K562 (cell line): ENCODE measurements around the gene COQ8B. TPM values are rescaled to one million over a fixed set of nuclear protein-coding genes. Genes with fewer than 3 reads are reported as not detected.

Experiments
- ADNP ChIP-seq: fragments of 200-800 bp; sonication (Bioruptor generic); IDR thresholded peaks from 2 replicates; pipeline ENCODE4 v1.6.1; 2016; ENCODE audit warnings: missing genetic modification characterization, missing compliant biosample characterization
- ARID1B ChIP-seq: fragments of 450-650 bp; IDR thresholded peaks from 2 replicates; pipeline ENCODE4 v1.6.1; 2016; ENCODE audit warnings: antibody characterized with exemption, mild to moderate bottlenecking, inconsistent platforms
- CC2D1A ChIP-seq: fragments of 450-650 bp; IDR thresholded peaks from 2 replicates; pipeline ENCODE4 v1.6.1; 2017; ENCODE audit warnings: mild to moderate bottlenecking
- CHD2 ChIP-seq: IDR thresholded peaks from 2 replicates; pipeline ENCODE4 v1.6.1; 2011; ENCODE audit warnings: low read depth, low read length
- DPF2 ChIP-seq: fragments of 450-650 bp; IDR thresholded peaks from 2 replicates; pipeline ENCODE4 v1.6.1; 2016
- HCFC1 ChIP-seq: IDR thresholded peaks from 2 replicates; pipeline ENCODE4 v1.6.1; 2012; ENCODE audit warnings: low read depth, low read length, improper control_type of control experiment
- HDAC2 ChIP-seq: fragments of 450-650 bp; IDR thresholded peaks from 2 replicates; pipeline ENCODE4 v1.6.1; 2016; ENCODE audit warnings: mild to moderate bottlenecking
- HNRNPK ChIP-seq: fragments of 200-400 bp; formaldehyde crosslinking; IDR thresholded peaks from one replicate; pipeline ENCODE4 v1.6.1; 2018; ENCODE audit warnings: mild to moderate bottlenecking, low read depth, low read length; ENCODE audit not compliant: poor library complexity, severe bottlenecking
- HOXB6 ChIP-seq: fragments of 250-450 bp; sonication (Bioruptor Pico); IDR thresholded peaks from 2 replicates; pipeline ENCODE4 v1.5.1; 2022; ENCODE audit warnings: mild to moderate bottlenecking, borderline replicate concordance
- MECOM ChIP-seq: fragments of 250-450 bp; sonication (Bioruptor Pico); IDR thresholded peaks from 2 replicates; pipeline ENCODE4 v1.8.0; 2022; ENCODE audit warnings: inconsistent platforms
- MXI1 ChIP-seq: IDR thresholded peaks from 2 replicates; pipeline ENCODE4 v1.6.1; 2011; ENCODE audit warnings: low read depth, mild to moderate bottlenecking, improper control_type of control experiment, low read length
- PPARD ChIP-seq: fragments of 250-450 bp; sonication (Bioruptor Pico); IDR thresholded peaks from 2 replicates; pipeline ENCODE4 v1.8.0; 2022; ENCODE audit warnings: inconsistent platforms, mild to moderate bottlenecking, moderate library complexity
- SETDB1 ChIP-seq: IDR thresholded peaks from one replicate; pipeline ENCODE4 v1.6.1; 2012; ENCODE audit warnings: low read length, control low read depth, inconsistent platforms
- SP2 ChIP-seq: IDR thresholded peaks from 2 replicates; pipeline ENCODE4 v1.6.1; 2011; ENCODE audit warnings: mild to moderate bottlenecking, low read depth, low read length, moderate library complexity; ENCODE audit not compliant: poor library complexity, severe bottlenecking; ENCODE audit errors: extremely low read depth
- SREBF1 ChIP-seq: fragments of 150-350 bp; IDR thresholded peaks from 2 replicates; pipeline ENCODE4 v1.6.1; 2014; ENCODE audit warnings: antibody characterized with exemption, low read depth, low read length, borderline replicate concordance
- STAT5B ChIP-seq: fragments of 250-450 bp; sonication (Bioruptor Pico); IDR thresholded peaks from 2 replicates; pipeline ENCODE4 v1.8.0; 2021; ENCODE audit warnings: mild to moderate bottlenecking, inconsistent platforms
- TSC22D4 ChIP-seq: fragments of 450-650 bp; IDR thresholded peaks from 2 replicates; pipeline ENCODE4 v1.6.1; 2016; ENCODE audit warnings: missing genetic modification characterization, missing biosample characterization, control low read depth
- ZNF586 ChIP-seq: fragments of 450-650 bp; formaldehyde crosslinking; conservative IDR thresholded peaks from 2 replicates; pipeline ENCODE4 v1.4.0; 2020; ENCODE audit warnings: mild to moderate bottlenecking, moderate library complexity
- ZNF830 ChIP-seq: fragments of 250-450 bp; sonication (Bioruptor Pico); IDR thresholded peaks from 2 replicates; pipeline ENCODE4 v1.5.0; 2021; ENCODE audit warnings: mild to moderate bottlenecking
- ZSCAN32 ChIP-seq: fragments of 450-650 bp; formaldehyde crosslinking; IDR thresholded peaks from 2 replicates; pipeline ENCODE4 v1.4.0; 2020; ENCODE audit warnings: mild to moderate bottlenecking, moderate library complexity
- polyA plus RNA-seq, 8 experiments: library from polyadenylated mRNA; depleted of rRNA in 4 of 8; stranded (reverse) in 5 of 8; unstranded in 3 of 8; fragments of >200 nt; fragmentation: Nextera tagmentation in 2 of 8; fragmentation: Illumina TruSeq in 1 of 8; extraction: Ambion mirVana in 2 of 8; extraction: Trizol in 1 of 8; gene quantifications; 2 replicates each; pipeline versions ENCODE4 v1.2.1 to v1.2.3, GENCODE V29; 2011 to 2014; ENCODE audit warnings: inconsistent platforms in 1 of 8, missing spikeins in 1 of 8
- total RNA-seq, 7 experiments: library from RNA; depleted of rRNA in 6 of 7; stranded (reverse); fragments of >200 nt in 6 of 7; fragmentation: Illumina TruSeq in 2 of 7; extraction: Trizol in 2 of 7; gene quantifications; 2 replicates each; pipeline versions ENCODE4 v1.2.1 to v1.2.3, GENCODE V29; 2011 to 2021; ENCODE audit warnings: low replicate concordance in 1 of 7
- TF ChIP-seq, protein P1 (sequence below): sonication (generic); formaldehyde crosslinking; IDR thresholded peaks from 2 replicates; pipeline ENCODE4 v1.8.1; 2023; ENCODE audit warnings: mild to moderate bottlenecking, missing genetic modification reagents
- TF ChIP-seq, protein P2 (sequence below): fragments of 250-450 bp; sonication (Bioruptor Pico); IDR thresholded peaks from 2 replicates; pipeline ENCODE4 v1.4.0; 2020; ENCODE audit warnings: mild to moderate bottlenecking
- TF ChIP-seq, protein P3 (sequence below): fragments of 450-650 bp; IDR thresholded peaks from 2 replicates; pipeline ENCODE4 v1.7.1; 2018; ENCODE audit warnings: mild to moderate bottlenecking, low read depth; ENCODE audit not compliant: partially characterized antibody

COQ8B gene
- total and polyA plus RNA-seq, 9 of the 15 experiments (the other 6 are each of a cell fraction or from before 2014, with no cell fraction given) = 0.41 to 32.3 (median 12.9) TPM

DNA sequence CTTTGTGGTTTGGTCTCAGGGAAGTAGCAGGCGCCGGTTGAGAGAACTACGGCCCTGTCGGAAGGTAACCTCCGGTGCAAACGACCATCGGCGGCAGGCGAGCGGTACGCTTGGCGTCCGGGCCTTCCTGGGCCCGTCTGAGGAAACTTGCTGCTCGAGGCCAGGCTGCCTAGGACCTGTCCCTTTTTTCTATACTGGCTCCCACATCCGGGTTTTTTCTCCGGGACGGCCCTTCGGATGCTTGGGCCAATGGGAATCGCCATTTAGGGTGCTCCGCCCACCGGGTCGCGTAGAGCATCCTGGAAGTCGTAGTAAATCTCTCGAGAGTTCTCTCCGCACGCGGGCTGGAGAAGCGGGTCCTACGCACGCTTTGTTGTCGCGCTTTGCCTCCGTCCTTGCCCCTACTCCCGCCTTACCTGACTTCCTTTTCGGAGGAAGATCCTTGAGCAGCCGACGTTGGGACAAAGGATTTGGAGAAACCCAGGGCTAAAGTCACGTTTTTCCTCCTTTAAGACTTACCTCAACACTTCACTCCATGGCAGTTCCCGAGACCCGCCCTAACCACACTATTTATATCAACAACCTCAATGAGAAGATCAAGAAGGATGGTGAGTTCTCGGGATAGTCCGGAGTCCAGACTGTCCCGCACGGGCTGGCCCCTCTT, 34.3 kb upstream of the COQ8B start, which contains the start of gene SNRPA (continued):
- TF ChIP-seq HNRNPK (no peak), MECOM (CRISPR knock-in tag) (no peak), HDAC2 (0 out of 2 replicates have a peak, but pooled peaks have one; percentile 72), SP2 (no peak), HCFC1 (peak; percentile 86), PPARD (CRISPR knock-in tag) (no peak), ZNF830 (no peak), ARID1B (no peak), STAT5B (CRISPR knock-in tag) (no peak), SETDB1 (no peak), CHD2 (peak; percentile 92), CC2D1A (0 out of 2 replicates have a peak, but pooled peaks have one; percentile 36), SREBF1 (no peak), ADNP (tag) (no peak), ZNF586 (CRISPR knock-in tag) (no peak), DPF2 (0 out of 2 replicates have a peak, but pooled peaks have one; percentile 28), TSC22D4 (tag) (no peak), HOXB6 (CRISPR knock-in tag) (no peak; the same call in 1 of the 2 replicates), MXI1 (peak; percentile 76; the same call in 1 of the 2 replicates), ZSCAN32 (CRISPR knock-in tag) (no peak)
- TF ChIP-seq, protein P1, sequence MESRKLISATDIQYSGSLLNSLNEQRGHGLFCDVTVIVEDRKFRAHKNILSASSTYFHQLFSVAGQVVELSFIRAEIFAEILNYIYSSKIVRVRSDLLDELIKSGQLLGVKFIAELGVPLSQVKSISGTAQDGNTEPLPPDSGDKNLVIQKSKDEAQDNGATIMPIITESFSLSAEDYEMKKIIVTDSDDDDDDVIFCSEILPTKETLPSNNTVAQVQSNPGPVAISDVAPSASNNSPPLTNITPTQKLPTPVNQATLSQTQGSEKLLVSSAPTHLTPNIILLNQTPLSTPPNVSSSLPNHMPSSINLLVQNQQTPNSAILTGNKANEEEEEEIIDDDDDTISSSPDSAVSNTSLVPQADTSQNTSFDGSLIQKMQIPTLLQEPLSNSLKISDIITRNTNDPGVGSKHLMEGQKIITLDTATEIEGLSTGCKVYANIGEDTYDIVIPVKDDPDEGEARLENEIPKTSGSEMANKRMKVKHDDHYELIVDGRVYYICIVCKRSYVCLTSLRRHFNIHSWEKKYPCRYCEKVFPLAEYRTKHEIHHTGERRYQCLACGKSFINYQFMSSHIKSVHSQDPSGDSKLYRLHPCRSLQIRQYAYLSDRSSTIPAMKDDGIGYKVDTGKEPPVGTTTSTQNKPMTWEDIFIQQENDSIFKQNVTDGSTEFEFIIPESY (CRISPR knock-in tag) = no peak
- TF ChIP-seq, protein P2, sequence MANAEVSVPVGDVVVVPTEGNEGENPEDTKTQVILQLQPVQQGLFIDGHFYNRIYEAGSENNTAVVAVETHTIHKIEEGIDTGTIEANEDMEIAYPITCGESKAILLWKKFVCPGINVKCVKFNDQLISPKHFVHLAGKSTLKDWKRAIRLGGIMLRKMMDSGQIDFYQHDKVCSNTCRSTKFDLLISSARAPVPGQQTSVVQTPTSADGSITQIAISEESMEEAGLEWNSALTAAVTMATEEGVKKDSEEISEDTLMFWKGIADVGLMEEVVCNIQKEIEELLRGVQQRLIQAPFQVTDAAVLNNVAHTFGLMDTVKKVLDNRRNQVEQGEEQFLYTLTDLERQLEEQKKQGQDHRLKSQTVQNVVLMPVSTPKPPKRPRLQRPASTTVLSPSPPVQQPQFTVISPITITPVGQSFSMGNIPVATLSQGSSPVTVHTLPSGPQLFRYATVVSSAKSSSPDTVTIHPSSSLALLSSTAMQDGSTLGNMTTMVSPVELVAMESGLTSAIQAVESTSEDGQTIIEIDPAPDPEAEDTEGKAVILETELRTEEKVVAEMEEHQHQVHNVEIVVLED = no peak
- TF ChIP-seq, protein P3, sequence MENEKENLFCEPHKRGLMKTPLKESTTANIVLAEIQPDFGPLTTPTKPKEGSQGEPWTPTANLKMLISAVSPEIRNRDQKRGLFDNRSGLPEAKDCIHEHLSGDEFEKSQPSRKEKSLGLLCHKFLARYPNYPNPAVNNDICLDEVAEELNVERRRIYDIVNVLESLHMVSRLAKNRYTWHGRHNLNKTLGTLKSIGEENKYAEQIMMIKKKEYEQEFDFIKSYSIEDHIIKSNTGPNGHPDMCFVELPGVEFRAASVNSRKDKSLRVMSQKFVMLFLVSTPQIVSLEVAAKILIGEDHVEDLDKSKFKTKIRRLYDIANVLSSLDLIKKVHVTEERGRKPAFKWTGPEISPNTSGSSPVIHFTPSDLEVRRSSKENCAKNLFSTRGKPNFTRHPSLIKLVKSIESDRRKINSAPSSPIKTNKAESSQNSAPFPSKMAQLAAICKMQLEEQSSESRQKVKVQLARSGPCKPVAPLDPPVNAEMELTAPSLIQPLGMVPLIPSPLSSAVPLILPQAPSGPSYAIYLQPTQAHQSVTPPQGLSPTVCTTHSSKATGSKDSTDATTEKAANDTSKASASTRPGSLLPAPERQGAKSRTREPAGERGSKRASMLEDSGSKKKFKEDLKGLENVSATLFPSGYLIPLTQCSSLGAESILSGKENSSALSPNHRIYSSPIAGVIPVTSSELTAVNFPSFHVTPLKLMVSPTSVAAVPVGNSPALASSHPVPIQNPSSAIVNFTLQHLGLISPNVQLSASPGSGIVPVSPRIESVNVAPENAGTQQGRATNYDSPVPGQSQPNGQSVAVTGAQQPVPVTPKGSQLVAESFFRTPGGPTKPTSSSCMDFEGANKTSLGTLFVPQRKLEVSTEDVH = no peak
